NCI-H1092 (cell line): ENCODE measurements around the gene PLPPR3.
"Not testable (repeated sequence)": the region's sequence is repeated elsewhere in the genome, so short reads cannot be mapped to it uniquely, and the experiment has no call there.

Source experiments
- DNase-seq: peaks from one replicate; lab custom pipeline; 2025; lab: John Stamatoyannopoulos, UW

The PLPPR3 gene

GRCh38 chr19:829129-829758 lies 7.5 kb upstream of the PLPPR3 start:
- DNase-seq, result no peak

DNA sequence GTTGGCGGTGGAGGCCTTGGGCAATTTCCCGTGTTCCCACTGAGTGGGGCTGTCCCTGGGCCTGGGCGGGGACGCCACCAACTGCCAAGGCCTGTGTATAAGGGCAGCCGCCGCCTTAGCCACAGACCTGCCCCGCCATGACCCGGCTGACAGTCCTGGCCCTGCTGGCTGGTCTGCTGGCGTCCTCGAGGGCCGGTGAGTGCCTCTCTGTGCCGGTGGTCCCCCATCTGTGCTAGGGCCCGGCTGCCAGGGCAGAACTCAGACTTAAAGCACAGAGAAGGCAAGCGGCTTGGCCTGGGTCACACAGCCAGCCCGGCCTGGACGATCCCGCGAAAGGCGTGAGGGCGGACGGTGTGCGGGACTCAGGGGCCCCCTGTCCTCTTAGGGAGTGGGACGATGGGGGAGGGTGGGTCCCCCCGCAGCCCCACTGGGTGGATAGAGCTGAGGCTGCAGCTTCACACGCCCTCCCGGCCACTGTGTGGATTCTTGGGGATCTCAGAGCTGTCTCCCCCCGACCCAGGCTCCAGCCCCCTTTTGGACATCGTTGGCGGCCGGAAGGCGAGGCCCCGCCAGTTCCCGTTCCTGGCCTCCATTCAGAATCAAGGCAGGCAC lies 6.1 kb upstream of the PLPPR3 start, which contains the start of gene AZU1:
Gene AZU1 (plus strand): TSS at position 128 of the 612 bp plus-strand sequence. CDS start 10 bp downstream, at position 138.
- no peak for DNase-seq

DNA sequence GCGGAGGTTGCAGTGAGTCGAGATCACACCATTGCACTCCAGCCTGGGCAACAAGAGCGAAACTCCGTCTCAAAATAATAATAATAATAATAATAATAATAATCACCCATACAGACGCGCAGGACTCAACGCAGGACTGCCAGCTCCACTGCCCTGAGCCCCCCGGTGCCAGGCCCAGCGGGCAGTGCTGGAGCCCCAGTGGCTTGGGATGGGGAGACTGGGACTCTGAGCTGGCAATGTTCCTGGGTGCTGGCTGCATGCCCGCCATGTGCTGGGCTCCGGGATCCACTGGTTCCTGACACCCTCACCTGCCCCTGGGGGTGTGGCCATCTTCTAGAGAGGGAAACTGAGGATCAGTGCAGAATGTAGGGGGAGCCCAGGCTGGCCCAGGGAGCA lies 5.6 kb upstream of the PLPPR3 start:
- DNase-seq, result no peak

DNA sequence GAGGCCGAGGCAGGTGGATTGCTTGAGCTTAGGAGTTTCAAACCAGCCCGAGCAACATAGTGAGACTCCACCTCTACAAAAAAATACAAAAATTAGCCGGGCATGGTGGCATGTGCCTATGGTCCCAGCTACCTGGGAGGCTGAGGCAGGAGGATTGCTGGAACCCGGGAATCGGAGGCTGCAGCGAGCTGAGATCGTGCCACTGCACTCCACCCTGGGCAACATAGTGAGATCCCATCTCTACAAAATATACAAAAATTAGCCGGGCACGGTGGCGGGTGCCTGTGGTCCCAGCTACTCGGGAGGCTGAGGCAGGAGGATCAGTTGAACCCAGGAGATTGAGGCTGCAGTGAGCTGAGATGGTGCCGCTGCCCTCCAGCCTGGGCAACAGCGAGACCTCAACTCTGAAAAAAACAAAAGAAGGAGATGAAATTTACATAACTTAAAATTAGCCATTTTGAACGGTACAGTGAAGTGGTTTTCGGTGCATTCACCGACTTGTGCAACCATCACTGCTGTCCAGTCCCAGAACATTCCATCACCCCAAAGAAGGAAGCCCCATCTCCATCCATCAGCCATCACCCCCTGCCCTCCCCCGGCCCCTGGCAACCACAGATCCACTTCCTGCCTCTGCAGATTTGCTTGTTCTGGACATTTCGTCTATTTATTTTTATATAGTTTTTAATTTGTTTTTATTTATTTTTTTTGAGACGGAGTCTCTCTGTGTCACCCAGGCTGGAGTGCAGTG lies 4.3 kb upstream of the PLPPR3 start:
- DNase-seq, result no peak

GRCh38 chr19:824885-825284 lies 3.1 kb upstream of the PLPPR3 start:
- DNase-seq, result no peak

GRCh38 chr19:823565-824121 lies 1.9 kb upstream of the PLPPR3 start:
- DNase-seq, result no peak

DNA sequence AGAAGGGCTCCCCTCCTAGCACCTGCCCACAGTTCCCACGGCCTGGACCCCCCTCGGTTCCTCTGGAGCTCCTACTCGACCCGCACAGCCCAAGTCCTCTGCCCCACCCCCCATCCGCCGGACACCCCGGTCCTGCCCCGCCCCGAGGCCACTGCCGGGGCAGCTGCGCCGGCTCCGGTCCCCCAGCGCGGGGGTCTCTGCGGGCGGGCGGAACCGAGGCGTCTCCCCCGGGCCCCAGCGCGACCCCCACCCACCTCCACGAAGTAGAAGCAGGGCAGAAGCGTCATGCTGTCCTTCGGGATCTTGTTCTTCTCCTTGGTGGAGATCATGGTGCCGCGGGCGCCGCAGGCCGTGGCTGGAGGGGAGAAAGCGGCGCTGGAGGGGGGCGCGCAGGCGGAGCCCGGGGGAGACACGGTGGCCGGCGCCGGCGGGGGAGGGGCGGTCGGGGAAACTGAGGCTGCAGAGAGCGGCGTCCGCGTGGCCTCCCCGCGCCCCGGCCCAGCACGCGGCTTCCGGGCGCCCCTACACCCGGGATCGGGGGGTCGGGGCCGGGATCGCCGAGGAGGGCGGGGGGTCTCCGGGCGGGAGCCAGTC lies 427 bp downstream of the PLPPR3 start:
- DNase-seq, result no peak

GRCh38 chr19:820212-820611 lies 1.5 kb downstream of the PLPPR3 start:
- DNase-seq, result not testable (repeated sequence)

GRCh38 chr19:816500-816857 lies 5.3 kb downstream of the PLPPR3 start:
- DNase-seq, result no peak

GRCh38 chr19:815775-816499 lies 5.8 kb downstream of the PLPPR3 start:
- no peak for DNase-seq

- no peak for DNase-seq
These were observed 6.5 kb downstream of the PLPPR3 start for GRCh38 chr19:815079-815774.

GRCh38 chr19:814152-815078 lies 7.3 kb downstream of the PLPPR3 start:
- DNase-seq, result no peak

GRCh38 chr19:813219-814151 lies 8.3 kb downstream of the PLPPR3 start:
- DNase-seq, result no peak

DNA sequence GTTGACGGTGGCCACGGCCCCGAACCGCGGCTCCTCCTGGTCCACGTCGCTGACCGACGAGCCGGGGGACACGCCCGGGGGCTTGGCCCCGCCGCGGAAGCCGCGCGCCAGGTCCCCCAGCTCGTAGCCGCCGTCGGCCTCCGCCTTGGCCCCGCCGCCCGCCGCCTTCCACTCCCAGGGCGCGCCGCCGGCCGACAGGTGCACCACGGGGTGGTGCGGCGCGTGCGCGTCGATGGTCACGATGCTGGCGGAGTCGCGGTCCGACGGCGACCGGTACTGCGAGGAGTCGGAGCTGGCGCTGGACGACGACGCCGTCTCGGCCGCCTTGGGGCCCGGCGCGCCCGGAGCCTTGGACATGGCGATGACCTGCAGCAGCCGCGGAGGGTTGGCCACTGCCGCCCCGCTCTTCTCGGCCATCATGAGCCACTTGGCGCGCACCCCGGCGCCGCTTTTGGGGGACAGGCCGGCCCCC lies 9.0 kb downstream of the PLPPR3 start:
- no peak for DNase-seq

DNA sequence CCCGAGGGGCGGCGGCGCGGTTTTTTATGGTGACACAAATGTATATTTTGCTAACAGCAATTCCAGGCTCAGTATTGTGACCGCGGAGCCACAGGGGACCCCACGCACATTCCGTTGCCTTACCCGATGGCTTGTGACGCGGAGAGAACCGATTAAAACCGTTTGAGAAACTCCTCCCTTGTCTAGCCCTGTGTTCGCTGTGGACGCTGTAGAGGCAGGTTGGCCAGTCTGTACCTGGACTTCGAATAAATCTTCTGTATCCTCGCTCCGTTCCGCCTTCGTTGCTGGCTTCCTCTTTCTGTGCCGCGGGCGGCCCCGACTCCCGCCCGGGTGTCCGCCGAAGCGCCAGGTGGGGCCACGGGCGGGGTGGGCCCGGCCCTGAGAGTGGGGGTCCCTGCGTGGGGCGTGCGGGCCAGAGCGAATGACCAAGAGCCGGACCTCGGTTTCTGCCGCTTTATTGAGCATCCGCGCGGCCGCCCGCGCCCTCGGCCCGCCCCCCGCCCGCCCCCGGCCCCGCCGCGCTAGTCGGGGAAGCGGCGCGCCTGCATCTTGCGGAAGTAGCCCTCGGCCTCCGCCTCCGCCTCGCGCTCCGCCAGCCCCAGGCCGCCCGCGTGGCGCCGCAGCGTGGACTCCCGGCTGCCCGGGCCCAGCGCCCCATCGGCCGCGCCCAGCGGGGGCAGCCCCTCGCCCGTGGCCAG lies 9.6 kb downstream of the PLPPR3 start:
- no peak for DNase-seq

DNA sequence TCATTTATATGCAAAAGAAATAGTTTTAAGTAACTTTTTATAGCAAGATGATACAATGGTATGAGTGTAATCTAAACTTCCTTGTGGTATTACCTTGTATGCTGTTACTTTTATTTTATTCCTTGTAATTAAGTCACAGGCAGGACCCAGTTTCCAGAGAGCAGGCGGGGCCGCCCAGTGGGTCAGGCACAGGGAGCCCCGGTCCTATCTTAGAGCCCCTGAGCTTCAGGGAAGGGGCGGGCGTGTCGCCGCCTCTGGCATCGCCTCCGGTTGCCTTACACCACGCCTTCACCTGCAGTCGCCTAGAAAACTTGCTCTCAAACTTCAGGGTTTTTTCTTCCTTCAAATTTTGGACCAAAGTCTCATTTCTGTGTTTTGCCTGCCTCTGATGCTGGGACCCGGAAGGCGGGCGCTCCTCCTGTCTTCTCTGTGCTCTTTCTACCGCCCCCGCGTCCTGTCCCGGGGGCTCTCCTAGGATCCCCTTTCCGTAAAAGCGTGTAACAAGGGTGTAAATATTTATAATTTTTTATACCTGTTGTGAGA lies 10.2 kb downstream of the PLPPR3 start:
- DNase-seq, result no peak

DNA sequence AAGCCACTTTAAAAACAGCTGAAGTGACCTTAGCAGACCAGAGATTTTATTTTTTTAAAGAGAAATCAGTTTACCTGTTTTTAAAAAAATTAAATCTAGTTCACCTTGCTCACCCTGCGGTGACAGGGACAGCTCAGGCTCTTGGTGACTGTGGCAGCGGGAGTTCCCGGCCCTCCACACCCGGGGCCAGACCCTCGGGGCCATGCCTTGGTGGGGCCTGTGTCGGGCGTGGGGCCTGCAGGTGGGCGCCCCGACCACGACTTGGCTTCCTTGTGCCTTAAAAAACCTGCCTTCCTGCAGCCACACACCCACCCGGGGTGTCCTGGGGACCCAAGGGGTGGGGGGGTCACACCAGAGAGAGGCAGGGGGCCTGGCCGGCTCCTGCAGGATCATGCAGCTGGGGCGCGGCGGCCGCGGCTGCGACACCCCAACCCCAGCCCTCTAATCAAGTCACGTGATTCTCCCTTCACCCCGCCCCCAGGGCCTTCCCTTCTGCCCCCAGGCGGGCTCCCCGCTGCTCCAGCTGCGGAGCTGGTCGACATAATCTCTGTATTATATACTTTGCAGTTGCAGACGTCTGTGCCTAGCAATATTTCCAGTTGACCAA lies 10.8 kb downstream of the PLPPR3 start:
- no peak for DNase-seq
